Measurements from ENCODE around the gene EDRF1. TPM values are rescaled to one million over a fixed set of nuclear protein-coding genes. Genes with fewer than 3 reads are reported as not detected.

Gene EDRF1
- total and polyA plus RNA-seq, 2 of the 13 experiments (the other 11 are each of a cell fraction or from before 2014, with no cell fraction given) = 16.9 to 26.7 TPM

DNA sequence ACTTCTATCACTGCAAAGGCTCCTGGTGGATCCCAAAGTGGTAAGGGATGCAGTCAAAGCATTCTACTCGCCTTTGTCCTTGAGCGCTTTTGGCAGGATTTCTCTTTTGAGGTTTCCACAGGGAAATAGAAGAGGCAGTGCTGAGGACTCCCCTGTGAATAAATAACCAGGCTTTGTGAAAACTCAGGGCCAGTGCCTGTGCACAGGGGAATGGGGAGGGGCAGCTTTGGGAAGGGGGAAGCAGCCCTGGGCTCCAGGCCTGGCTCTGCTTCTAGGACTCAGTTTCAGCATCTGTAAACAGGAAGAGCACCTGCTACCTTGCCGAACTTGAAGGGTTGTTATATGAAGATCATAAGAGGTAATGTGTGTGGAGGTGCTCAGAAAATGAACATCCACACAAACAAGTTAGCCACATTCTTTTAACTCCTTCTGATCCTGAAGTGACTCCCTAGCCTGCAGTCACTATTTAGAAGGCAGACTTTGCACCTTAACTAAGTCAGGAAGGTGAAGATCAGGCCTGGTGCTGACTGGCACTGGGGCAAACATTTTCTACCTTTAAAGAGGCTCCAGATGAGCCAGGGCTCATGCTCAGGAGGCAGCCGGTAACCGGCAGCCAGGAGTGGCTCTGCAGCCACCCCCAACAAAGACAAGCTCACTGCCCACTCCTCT is 78.6 kb downstream of the EDRF1 start (continued):
- TF ChIP-seq ARID4A (CRISPR knock-in tag; IDR thresholded peaks at IDR 0.05; ENCODE audit: borderline replicate concordance) = no peak; the same call in 1 of the 2 replicates
- no peak for TF ChIP-seq ZFP90 (CRISPR knock-in tag; IDR thresholded peaks at IDR 0.05; ENCODE audit: borderline replicate concordance)
- peak; percentile 45; the same call in 1 of the 2 replicates for TF ChIP-seq HDAC1 (CRISPR knock-in tag; IDR thresholded peaks at IDR 0.05)
- TF ChIP-seq FOXP1 (IDR thresholded peaks at IDR 0.05) = no peak
- TF ChIP-seq FOXP1 (CRISPR knock-in tag; IDR thresholded peaks at IDR 0.05) = peak; percentile 7; the same call in 1 of the 2 replicates
- TF ChIP-seq ZBTB1 (CRISPR knock-in tag; IDR thresholded peaks at IDR 0.05; ENCODE audit: borderline replicate concordance) = no peak
- TF ChIP-seq LCORL (IDR thresholded peaks at IDR 0.05) = no peak
- TF ChIP-seq LCORL (CRISPR knock-in tag; IDR thresholded peaks at IDR 0.05) = 0 out of 2 replicates have a peak, but pooled peaks have one; percentile 55
- no peak for TF ChIP-seq ARNTL (CRISPR knock-in tag; IDR thresholded peaks at IDR 0.05)
- no peak for TF ChIP-seq POLR2AphosphoS2 (IDR thresholded peaks at IDR 0.05; ENCODE audit: low read depth, low read length)
- TF ChIP-seq IRF2 (CRISPR knock-in tag; IDR thresholded peaks at IDR 0.05) = peak; percentile 19; the same call in 1 of the 2 replicates
- no peak for TF ChIP-seq FOXA1 (IDR thresholded peaks at IDR 0.05)
- TF ChIP-seq FOXA1 (CRISPR knock-in tag; IDR thresholded peaks at IDR 0.05) = 0 out of 2 replicates have a peak, but pooled peaks have one; percentile 6
- no peak for TF ChIP-seq ZNF12 (CRISPR knock-in tag; IDR thresholded peaks at IDR 0.05)
- peak; percentile 20; the same call in 1 of the 2 replicates for TF ChIP-seq RARA (CRISPR knock-in tag; IDR thresholded peaks at IDR 0.05)
- TF ChIP-seq ZNF563 (CRISPR knock-in tag; IDR thresholded peaks at IDR 0.05) = no peak
- no peak for TF ChIP-seq GLI4 (CRISPR knock-in tag; IDR thresholded peaks at IDR 0.05; ENCODE audit: borderline replicate concordance)
- 0 out of 2 replicates have a peak, but pooled peaks have one; percentile 25 for TF ChIP-seq THRA (CRISPR knock-in tag; IDR thresholded peaks at IDR 0.05; ENCODE audit: borderline replicate concordance)
- no peak for TF ChIP-seq ZNF33B (CRISPR knock-in tag; IDR thresholded peaks at IDR 0.05)
- TF ChIP-seq HNF4A (CRISPR knock-in tag; IDR thresholded peaks at IDR 0.05) = peak; percentile 58
- TF ChIP-seq NFYB (CRISPR knock-in tag; IDR thresholded peaks at IDR 0.05) = no peak
- no peak for TF ChIP-seq YEATS2 (CRISPR knock-in tag; IDR thresholded peaks at IDR 0.05; ENCODE audit: borderline replicate concordance)
- TF ChIP-seq SRSF4 (IDR thresholded peaks at IDR 0.05; ENCODE audit: low read depth, low read length, poor library complexity, severe bottlenecking) = no peak
- no peak for TF ChIP-seq REL (CRISPR knock-in tag; conservative IDR thresholded peaks at IDR 0.05)
- no peak for TF ChIP-seq HOXA7 (CRISPR knock-in tag; IDR thresholded peaks at IDR 0.05)
- no peak for TF ChIP-seq ZSCAN12 (CRISPR knock-in tag; IDR thresholded peaks at IDR 0.05)
- peak; percentile 51 for TF ChIP-seq ELF3 (CRISPR knock-in tag; IDR thresholded peaks at IDR 0.05)
- TF ChIP-seq ZFYVE20 (CRISPR knock-in tag; IDR thresholded peaks at IDR 0.05; ENCODE audit: borderline replicate concordance, low read depth) = no peak

All from HepG2 (cell line).